GM12878 (cell line): ENCODE results near the gene DHX30. TPM values are rescaled to one million over a fixed set of nuclear protein-coding genes. Genes with fewer than 3 reads are reported as not detected.

Experiments used
- ATAC-seq: fragments of 200-7000 bp; cut with Tn5 transposase; 3 replicates; pipeline ENCODE4 v1.9.1; 2020; ENCODE audit warnings: mild to moderate bottlenecking, moderate library complexity
- Bru-seq: library from RNA; stranded (reverse); fragments of 400-500 nt; gene quantifications from one replicate; lab custom pipeline; 2021; lab: Mats Ljungman, UMichigan
- BruChase-seq, 2 experiments: library from RNA; stranded (reverse); fragments of 400-500 nt; gene quantifications; one replicate each; lab custom pipeline; 2021; lab: Mats Ljungman, UMichigan
- BruUV-seq: library from RNA; stranded (reverse); fragments of 400-500 nt; replicated peaks from 2 replicates; lab custom pipeline; 2021; lab: Mats Ljungman, UMichigan
- CTCF ChIA-PET: fragments of 300-600 bp; sonication (Branson Sonifier 250); formaldehyde crosslinking; extraction: SDS; loops from one replicate; lab custom pipeline; 2021; ENCODE audit warnings: inconsistent platforms; lab: Yijun Ruan, JAX
- POLR2A ChIA-PET: fragments of 350-600 bp; formaldehyde crosslinking; extraction: SDS; loops from one replicate; lab custom pipeline; 2021; ENCODE audit warnings: inconsistent platforms; lab: Charles Lee
- RAD21 ChIA-PET: fragments of 300-600 bp; sonication (Branson Sonifier 250); formaldehyde crosslinking; loops from one replicate; lab custom pipeline; 2023; ENCODE audit warnings: antibody characterized with exemption; ENCODE audit not compliant: unreplicated experiment; lab: Charles Lee
- SMC1A ChIA-PET: fragments of 300-600 bp; sonication (Branson Sonifier 250); formaldehyde crosslinking; loops from one replicate; lab custom pipeline; 2023; ENCODE audit not compliant: unreplicated experiment, uncharacterized antibody; lab: Charles Lee
- DNase-seq: peaks from one replicate; pipeline ENCODE4 v3.0.0-alpha.2; 2011; ENCODE audit warnings: low read depth, low spot score
- FAIRE-seq: peaks from 3 replicates; lab custom pipeline; 2011; peaks lifted over from hg19 to GRCh38; lab: Jason Lieb, UNC
- H2AFZ ChIP-seq: 2 replicates; pipeline ENCODE4 v1.6.0; 2011; ENCODE audit warnings: low read depth, low read length, control low read depth; ENCODE audit not compliant: control insufficient read depth
- H3K27ac ChIP-seq: 2 replicates; pipeline ENCODE4 v1.5.1; 2011; ENCODE audit warnings: control low read depth; ENCODE audit not compliant: control insufficient read depth, insufficient read depth
- H3K27me3 ChIP-seq, 2 experiments: replicated peaks in 1 of 2; 2 replicates each; pipeline versions ENCODE4 v1.6.0 to v1.6.1; 2011; ENCODE audit warnings: low read length in 1 of 2; ENCODE audit not compliant: control insufficient read depth in 2 of 2, insufficient read depth in 2 of 2
- H3K36me3 ChIP-seq, 2 experiments: 2 replicates each; pipeline ENCODE4 v1.5.1; 2011; ENCODE audit warnings: low read length in 1 of 2; ENCODE audit not compliant: control insufficient read depth in 2 of 2, insufficient read depth in 2 of 2
- H3K4me1 ChIP-seq: 2 replicates; pipeline ENCODE4 v1.6.1; 2011; ENCODE audit warnings: mild to moderate bottlenecking, low read length, moderate library complexity, mixed read lengths; ENCODE audit not compliant: control insufficient read depth, insufficient read depth
- H3K4me2 ChIP-seq: 2 replicates; pipeline ENCODE4 v1.6.0; 2011; ENCODE audit warnings: control low read depth; ENCODE audit not compliant: control insufficient read depth, insufficient read depth
- H3K4me3 ChIP-seq: fragments of 200-600 bp; sonication (generic); 2 replicates; pipeline ENCODE4 v1.5.1; 2016
- H3K79me2 ChIP-seq: 2 replicates; pipeline ENCODE4 v1.6.0; 2011; ENCODE audit warnings: low read length; ENCODE audit not compliant: control insufficient read depth, insufficient read depth
- H3K9ac ChIP-seq: 2 replicates; pipeline ENCODE4 v1.8.0; 2011; ENCODE audit warnings: low read length, control low read depth, mixed read lengths; ENCODE audit not compliant: control insufficient read depth, insufficient read depth
- H3K9me3 ChIP-seq: replicated peaks from 3 replicates; pipeline ENCODE4 v1.5.1; 2011; ENCODE audit warnings: mild to moderate bottlenecking, low read length; ENCODE audit not compliant: control insufficient read depth, insufficient read depth
- H4K20me1 ChIP-seq: 2 replicates; pipeline ENCODE4 v1.6.0; 2011; ENCODE audit not compliant: control insufficient read depth, insufficient read depth
- ATF2 ChIP-seq: IDR thresholded peaks from 2 replicates; pipeline ENCODE4 v1.6.1; 2012; ENCODE audit warnings: low read length, inconsistent platforms
- BACH1 ChIP-seq: fragments of 450-650 bp; IDR thresholded peaks from 2 replicates; pipeline ENCODE4 v1.6.1; 2017; ENCODE audit warnings: mild to moderate bottlenecking, borderline replicate concordance
- HSF1 ChIP-seq: fragments of 150-350 bp; IDR thresholded peaks from 2 replicates; pipeline ENCODE4 v1.6.1; 2014; ENCODE audit warnings: mild to moderate bottlenecking, low read depth, low read length
- IKZF1 ChIP-seq: fragments of 450-650 bp; conservative IDR thresholded peaks from 2 replicates; pipeline ENCODE4 v1.6.1; 2017; ENCODE audit warnings: antibody characterized with exemption, mild to moderate bottlenecking
- NR2C1 ChIP-seq: fragments of 450-650 bp; IDR thresholded peaks from 2 replicates; pipeline ENCODE4 v1.6.1; 2017; ENCODE audit warnings: antibody characterized with exemption, mild to moderate bottlenecking, moderate library complexity
- RB1 ChIP-seq: fragments of 450-650 bp; formaldehyde crosslinking; IDR thresholded peaks from 2 replicates; pipeline ENCODE4 v1.6.1; 2017; ENCODE audit warnings: mild to moderate bottlenecking, borderline replicate concordance
- SMARCA5 ChIP-seq: fragments of 450-650 bp; IDR thresholded peaks from 2 replicates; pipeline ENCODE4 v1.6.1; 2017; ENCODE audit warnings: mild to moderate bottlenecking
- TCF3 ChIP-seq: IDR thresholded peaks from 2 replicates; pipeline ENCODE4 v1.6.1; 2012; ENCODE audit warnings: low read depth, mild to moderate bottlenecking, low read length, borderline replicate concordance; ENCODE audit not compliant: insufficient read depth
- ZNF207 ChIP-seq: fragments of 450-650 bp; IDR thresholded peaks from 2 replicates; pipeline ENCODE4 v1.6.1; 2014; ENCODE audit warnings: antibody characterized with exemption, mild to moderate bottlenecking, borderline replicate concordance
- ZNF687 ChIP-seq: fragments of 450-650 bp; IDR thresholded peaks from 2 replicates; pipeline ENCODE4 v1.6.1; 2017; ENCODE audit warnings: mild to moderate bottlenecking, moderate library complexity
- WGBS: methylation state at CpG from one replicate; pipeline ENCODE4 v1.1.6; 2016; ENCODE audit warnings: low lambda C conversion rate; ENCODE audit not compliant: insufficient replicate concordance, insufficient coverage; ENCODE audit errors: missing lambda C conversion rate; 5-methylcytosine and 5-hydroxymethylcytosine counted together
- in situ Hi-C: fragments of 300-500 bp; cut with MboI; formaldehyde crosslinking; loops from 9 replicates; pipeline ENCODE4 v1.14.3; 2018; ENCODE audit warnings: mixed read lengths
- intact Hi-C: fragments of 100-400 bp; cut with micrococcal nuclease; formaldehyde crosslinking; loops from one replicate; pipeline ENCODE4 v1.14.2; 2022; ENCODE audit not compliant: unreplicated experiment
- long read RNA-seq, 2 experiments: library from polyadenylated mRNA; unstranded; transcript quantifications; one replicate each; pipeline ENCODE4 v2.0.0, GENCODE V29; 2019 to 2020
- polyA minus RNA-seq, 3 experiments: library from RNA; depleted of rRNA, polyadenylated mRNA; stranded (reverse); fragments of >200 nt; gene quantifications; 2 replicates each; pipeline ENCODE4 v1.2.3, GENCODE V29; 2011
- polyA plus RNA-seq, 11 experiments: library from polyadenylated mRNA; depleted of rRNA in 4 of 11; unstranded in 6 of 11; stranded (reverse) in 5 of 11; fragments of >200 nt; fragmentation: Nextera tagmentation in 4 of 11; fragmentation: Illumina TruSeq in 1 of 11; extraction: Ambion mirVana in 4 of 11; extraction: Trizol in 1 of 11; gene quantifications; 1 replicate in 1 of 11; 2 replicates in 10 of 11; pipeline versions ENCODE4 v1.2.1 to v1.2.3, GENCODE V29; 2011 to 2016; ENCODE audit warnings: inconsistent platforms in 2 of 11, missing spikeins in 2 of 11, low read depth in 1 of 11
- total RNA-seq, 4 experiments: library from RNA; depleted of rRNA in 3 of 4; stranded (reverse); fragments of >200 nt in 3 of 4; fragmentation: Illumina TruSeq in 1 of 4; extraction: Trizol in 1 of 4; gene quantifications; 2 replicates each; pipeline versions ENCODE4 v1.2.1 to v1.2.3, GENCODE V29; 2013 to 2021

DHX30 gene
- total RNA-seq (2013; cell fraction: nucleolus; rRNA removed), result 116 and 118 TPM in 2 replicates
- 69.8 and 72.9 TPM in 2 replicates for total RNA-seq (2014; rRNA removed)
- 33.9 and 37.5 TPM in 2 replicates for total RNA-seq (2014; rRNA removed; fragmentation: Illumina TruSeq; extraction: Trizol)
- total RNA-seq (2021), result 71.8 and 75.3 TPM in 2 replicates
- 10.4 TPM for polyA plus RNA-seq (2011; ENCODE audit: low read depth)
- polyA plus RNA-seq (2011; rRNA removed), result 20.1 and 34.5 TPM in 2 replicates
- polyA plus RNA-seq (2011; cell fraction: cytosol; rRNA removed), result 52.4 and 67.8 TPM in 2 replicates
- polyA plus RNA-seq (2011; cell fraction: nucleus; rRNA removed), result 192 and 236 TPM in 2 replicates
- 27.5 and 27.7 TPM in 2 replicates for polyA plus RNA-seq (2012)
- polyA plus RNA-seq (2014; fragmentation: Illumina TruSeq; extraction: Trizol), result 15.0 and 33.6 TPM in 2 replicates
- 10 to 100 TPM in 1 of 2 experiments, 1 to 10 TPM in 1; 9.5 to 12.6 TPM for polyA plus RNA-seq (2014; fragmentation: Nextera tagmentation; extraction: Ambion mirVana)
- polyA plus RNA-seq (2014; rRNA removed), result 58.1 and 64.0 TPM in 2 replicates
- 10 to 100 TPM; 67.9 to 70.4 TPM for polyA plus RNA-seq (2016; fragmentation: Nextera tagmentation; extraction: Ambion mirVana)
- 52.1 and 83.2 TPM in 2 replicates for polyA minus RNA-seq (2011; rRNA and poly(A)+ RNA removed)
- 32.6 and 34.2 TPM in 2 replicates for polyA minus RNA-seq (2011; cell fraction: cytosol; rRNA and poly(A)+ RNA removed)
- polyA minus RNA-seq (2011; cell fraction: nucleus; rRNA and poly(A)+ RNA removed), result 54.8 and 95.0 TPM in 2 replicates
- percentile 72 among the genes with signal in this experiment for Bru-seq, nascent RNA
- BruChase-seq, experiment 1, labeled RNA remaining after a 6-hour chase, result percentile 82 among the genes with signal in this experiment
- percentile 78 among the genes with signal in this experiment for BruChase-seq, experiment 2, labeled RNA remaining after a 2-hour chase
- long read RNA-seq, experiment 1, full-length matches to known transcripts, result 23 of 41 reads
- long read RNA-seq, experiment 1, partial matches to known transcripts, result 9 of 41 reads
- long read RNA-seq, experiment 1, other reads (novel, unspliced or antisense), result 9 of 41 reads
- long read RNA-seq, experiment 2, transcript DHX30-211 (4 exons, 1,464 nt), result major isoform, 5 of 38 reads
- long read RNA-seq, experiment 2, partial matches to known transcripts, result 26 of 38 reads
- long read RNA-seq, experiment 2, other reads (novel, unspliced or antisense), result 3 of 38 reads

- CTCF ChIA-PET, result interaction anchor here (1.1 to 2.9 kb wide), 4 partner anchors 12 to 280 kb away, joined by 3 to 24 read pairs (median 6); no protein-coding TSS in a partner anchor
- ATAC-seq (peak; percentile 97), DNase-seq (no peak), FAIRE-seq (no peak)
- Histone ChIP-seq H3K9ac (peak within 1 kb of the TSS; percentile 72), H3K79me2 (peaks cover 13% of the 10 kb centered on the region), H4K20me1 (no peaks in the 10 kb centered on the region), H3K27me3 (no peaks in the 10 kb centered on the region), H3K27ac (peak within 1 kb of the TSS; percentile 74), H3K4me2 (peak within 1 kb of the TSS; percentile 99), H3K36me3 (no peaks in the 10 kb centered on the region), H3K4me3 (peak within 1 kb of the TSS; percentile 92), H2AFZ (peak within 1 kb of the TSS; percentile 96), H3K9me3 (no peaks in the 10 kb centered on the region; the same call in 2 of the 3 replicates), H3K4me1 (peaks cover 11% of the 10 kb centered on the region)
- in situ Hi-C loops, result no loop called here
- BruUV-seq, result no TSS peak
- intact Hi-C loops, result loop anchor here (5.0 kb wide), 1 partner anchor 291 kb away; the partner anchor contains the start of gene ELP6
- SMC1A ChIA-PET, result interaction anchor here (0.7 to 1.4 kb wide), 4 partner anchors 13 to 279 kb away, joined by 3 to 4 read pairs (median 3); no protein-coding TSS in a partner anchor
- POLR2A ChIA-PET, result interaction anchor here (0.7 to 1.1 kb wide), 4 partner anchors 12 to 23 kb away, joined by 3 to 5 read pairs (median 3); no protein-coding TSS in a partner anchor
- WGBS, result 1% methylated on average over 86 of the region's 90 CpGs
- RAD21 ChIA-PET, result interaction anchor here (0.6 to 1.1 kb wide), 4 partner anchors 18 to 280 kb away, joined by 3 to 4 read pairs (median 3); no protein-coding TSS in a partner anchor
- TF ChIP-seq ZNF207, result peak; percentile 61; the same call in 1 of the 2 replicates
- TF ChIP-seq BACH1, result peak; percentile 50; the same call in 1 of the 2 replicates
- peak; percentile 98 for TF ChIP-seq IKZF1
- TF ChIP-seq RB1, result 0 out of 2 replicates have a peak, but pooled peaks have one; percentile 48
- peak; percentile 72 for TF ChIP-seq NR2C1
- 0 out of 2 replicates have a peak, but pooled peaks have one; percentile 24 for TF ChIP-seq TCF3
- TF ChIP-seq ATF2, result no peak
- TF ChIP-seq HSF1, result no peak
- peak; percentile 58; the same call in 1 of the 2 replicates for TF ChIP-seq ZNF687
- TF ChIP-seq SMARCA5, result peak; percentile 56; the same call in 1 of the 2 replicates
Observed at GRCh38 chr3:47802734-47803479, at the start of gene DHX30. Gene DHX30, plus strand, starts transcription at chr3:47803138. Its CDS starts 7,546 bp downstream, at chr3:47810684.
